Progenitor cell of endocrine pancreas (in vitro differentiated cells): ENCODE data around the gene NEU1. TPM values are rescaled to one million over a fixed set of nuclear protein-coding genes. Genes with fewer than 3 reads are reported as not detected.
"Not testable (repeated sequence)": the region's sequence is repeated elsewhere in the genome, so short reads cannot be mapped to it uniquely, and the experiment has no call there.

Experiments
- DNase-seq: peaks from one replicate; pipeline ENCODE4 v3.0.0; 2021; ENCODE audit warnings: low spot score; ENCODE audit not compliant: unreplicated experiment
- H3K27ac Mint-ChIP-seq: 2 replicates; pipeline ENCODE4 v1.8.0; 2021; ENCODE audit warnings: mild to moderate bottlenecking, moderate library complexity, mixed read lengths
- H3K27me3 Mint-ChIP-seq: 2 replicates; pipeline ENCODE4 v1.8.0; 2021; ENCODE audit warnings: mixed read lengths
- H3K36me3 Mint-ChIP-seq: 2 replicates; pipeline ENCODE4 v1.8.0; 2022; ENCODE audit warnings: mixed read lengths; ENCODE audit not compliant: insufficient read depth
- H3K4me1 Mint-ChIP-seq: 2 replicates; pipeline ENCODE4 v1.8.0; 2021; ENCODE audit warnings: low read depth, mixed read lengths
- H3K4me3 Mint-ChIP-seq: 2 replicates; pipeline ENCODE4 v1.8.0; 2021; ENCODE audit warnings: low read depth, mild to moderate bottlenecking, moderate library complexity, mixed read lengths
- H3K9me3 Mint-ChIP-seq: 2 replicates; pipeline ENCODE4 v1.8.0; 2021; ENCODE audit warnings: low read depth, mixed read lengths
- total RNA-seq: library from RNA; stranded (reverse); gene quantifications from 2 replicates; pipeline ENCODE4 v1.2.1, GENCODE V29; 2021
- TF ChIP-seq, protein P1 (sequence below): fragments of 200-600 bp; sonication (generic); IDR thresholded peaks from one replicate; pipeline ENCODE4 v1.5.0; 2021; ENCODE audit warnings: antibody characterized with exemption, mild to moderate bottlenecking; ENCODE audit not compliant: unreplicated experiment

NEU1 gene
- total RNA-seq, 1 donor from 2014 or later: 52.4 TPM

DNA sequence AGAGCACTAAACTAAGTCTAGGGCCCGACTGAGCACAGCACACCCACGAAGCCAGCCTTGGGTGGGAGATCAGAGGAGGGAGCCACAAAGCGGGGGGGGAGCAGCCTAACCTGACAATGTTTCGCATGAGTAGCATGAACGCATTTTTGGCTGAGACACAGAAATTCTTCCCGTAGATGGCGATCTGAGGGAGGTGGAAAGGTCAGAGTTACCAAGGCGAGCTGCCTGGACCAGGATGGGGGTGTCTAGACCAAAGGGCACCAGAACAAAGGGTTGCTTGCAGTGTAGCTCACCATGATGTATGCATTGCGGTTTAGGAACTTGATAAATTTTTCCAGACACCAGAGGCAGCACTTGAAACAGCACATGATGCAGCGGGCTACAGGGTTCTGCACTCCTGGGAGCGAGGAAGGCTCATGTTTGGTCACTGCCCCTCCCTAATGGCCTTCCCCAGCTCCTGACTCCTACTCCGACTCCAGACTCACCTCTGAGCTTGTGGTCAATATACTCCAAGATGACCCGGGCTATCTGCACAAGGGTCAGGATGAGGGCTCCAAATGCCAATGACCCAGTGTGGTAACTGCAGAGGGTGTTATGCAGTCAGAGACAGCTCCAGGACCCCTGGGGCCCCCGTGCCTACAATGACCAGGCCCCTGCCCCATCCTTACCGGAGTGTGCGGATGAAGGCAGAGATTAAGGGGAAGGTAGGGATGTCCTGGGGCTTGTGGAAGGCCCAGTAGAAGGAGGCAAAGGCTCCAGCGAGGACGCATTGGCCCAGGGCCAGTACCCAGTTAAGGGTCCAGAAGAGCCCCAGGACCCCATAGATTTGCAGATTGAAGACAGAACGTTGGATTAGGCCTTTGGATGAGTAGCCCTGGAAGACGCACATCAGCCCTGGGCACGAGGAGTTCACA is 2.8 kb upstream of the NEU1 start:
- no peak overlapping the region for H3K4me3 Mint-ChIP-seq
- no peak for DNase-seq
- no peaks in the 10 kb centered on the region for H3K27me3 Mint-ChIP-seq

DNA sequence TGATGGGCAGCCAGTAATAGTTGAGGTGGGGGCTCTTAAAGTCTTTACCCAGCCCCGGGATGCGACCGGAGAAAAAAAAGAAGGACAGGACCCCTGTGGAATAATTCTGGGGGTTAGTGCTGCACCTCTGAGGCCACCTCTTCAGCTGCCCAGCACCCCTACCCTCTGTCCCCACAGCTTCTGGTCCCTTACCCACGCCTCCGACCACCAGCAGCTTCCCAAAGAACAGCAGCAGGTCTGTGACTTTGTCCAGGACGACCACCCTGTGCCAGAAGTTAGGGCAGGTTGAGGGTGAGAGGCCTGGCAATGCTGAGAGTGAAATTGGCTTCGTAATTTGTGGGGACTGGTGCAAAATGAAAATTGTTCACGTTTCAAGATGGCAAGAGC is 2.2 kb upstream of the NEU1 start:
- Mint-ChIP-seq H3K27me3 (no peaks in the 10 kb centered on the region), H3K4me3 (no peak overlapping the region), H3K36me3 (peaks cover 6% of the 10 kb centered on the region), H3K9me3 (no peaks in the 10 kb centered on the region), H3K27ac (no peak overlapping the region), H3K4me1 (peaks cover 16% of the 10 kb centered on the region)
- no peak for DNase-seq
- TF ChIP-seq, protein P1, sequence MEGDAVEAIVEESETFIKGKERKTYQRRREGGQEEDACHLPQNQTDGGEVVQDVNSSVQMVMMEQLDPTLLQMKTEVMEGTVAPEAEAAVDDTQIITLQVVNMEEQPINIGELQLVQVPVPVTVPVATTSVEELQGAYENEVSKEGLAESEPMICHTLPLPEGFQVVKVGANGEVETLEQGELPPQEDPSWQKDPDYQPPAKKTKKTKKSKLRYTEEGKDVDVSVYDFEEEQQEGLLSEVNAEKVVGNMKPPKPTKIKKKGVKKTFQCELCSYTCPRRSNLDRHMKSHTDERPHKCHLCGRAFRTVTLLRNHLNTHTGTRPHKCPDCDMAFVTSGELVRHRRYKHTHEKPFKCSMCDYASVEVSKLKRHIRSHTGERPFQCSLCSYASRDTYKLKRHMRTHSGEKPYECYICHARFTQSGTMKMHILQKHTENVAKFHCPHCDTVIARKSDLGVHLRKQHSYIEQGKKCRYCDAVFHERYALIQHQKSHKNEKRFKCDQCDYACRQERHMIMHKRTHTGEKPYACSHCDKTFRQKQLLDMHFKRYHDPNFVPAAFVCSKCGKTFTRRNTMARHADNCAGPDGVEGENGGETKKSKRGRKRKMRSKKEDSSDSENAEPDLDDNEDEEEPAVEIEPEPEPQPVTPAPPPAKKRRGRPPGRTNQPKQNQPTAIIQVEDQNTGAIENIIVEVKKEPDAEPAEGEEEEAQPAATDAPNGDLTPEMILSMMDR: no peak

More for the DNA sequence above, 2.8 kb upstream of the NEU1 start:
- TF ChIP-seq, protein P1: no peak
- peaks cover 3% of the 10 kb centered on the region for H3K36me3 Mint-ChIP-seq
- peaks cover 16% of the 10 kb centered on the region for H3K4me1 Mint-ChIP-seq
- peak overlapping the region; percentile 41 for H3K27ac Mint-ChIP-seq
- no peaks in the 10 kb centered on the region for H3K9me3 Mint-ChIP-seq

DNA sequence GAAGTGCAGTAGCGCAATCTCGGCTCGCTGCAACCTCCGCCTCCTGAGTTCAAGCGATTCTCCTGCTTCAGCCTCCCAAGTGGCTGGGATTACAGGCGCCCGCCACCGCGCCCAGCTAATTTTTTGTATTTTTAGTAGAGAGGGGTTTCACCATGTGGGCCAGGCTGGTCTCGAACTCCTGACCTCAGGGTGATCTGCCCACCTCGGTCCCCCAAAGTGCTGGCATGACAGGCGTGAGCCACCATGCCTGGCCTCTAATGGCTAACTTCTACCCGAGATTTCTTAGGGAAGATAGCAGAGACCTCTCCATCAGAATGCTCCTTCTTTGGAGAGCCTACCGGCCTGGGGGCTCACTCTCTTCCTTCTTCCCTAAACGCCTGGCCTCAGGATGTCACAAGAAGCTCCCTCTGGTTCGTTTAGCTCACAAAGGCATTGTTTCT is 1.5 kb upstream of the NEU1 start:
- peak overlapping the region; percentile 99 for H3K27ac Mint-ChIP-seq
- H3K4me3 Mint-ChIP-seq: peak overlapping the region; percentile 98
- H3K27me3 Mint-ChIP-seq, H3K36me3 Mint-ChIP-seq, DNase-seq, H3K9me3 Mint-ChIP-seq: not testable (repeated sequence)
- H3K4me1 Mint-ChIP-seq: peaks cover 16% of the 10 kb centered on the region

DNA sequence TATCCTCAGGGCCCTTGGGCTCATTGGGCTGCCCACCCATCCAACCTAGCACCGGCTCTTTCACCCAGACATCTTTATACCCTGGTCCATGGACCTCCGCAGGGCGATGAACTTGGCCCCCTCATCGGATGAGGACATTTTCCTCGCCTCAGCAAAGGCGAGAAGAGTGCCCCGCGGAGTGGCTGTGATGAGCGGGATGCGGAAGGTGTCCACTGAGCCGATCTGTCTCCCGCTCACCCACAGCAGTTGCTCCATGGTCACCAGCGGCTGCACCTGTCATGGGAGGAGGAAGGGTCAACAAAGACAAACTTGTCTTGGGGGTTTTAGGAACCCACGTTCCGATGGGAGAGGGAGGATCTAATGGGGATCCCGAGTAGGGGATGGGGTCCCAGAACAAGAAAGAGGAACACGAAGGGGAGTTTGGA is 690 bp downstream of the NEU1 start:
- Mint-ChIP-seq H3K27me3 (no peaks in the 10 kb centered on the region), H3K4me3 (peak overlapping the region; percentile 98), H3K9me3 (no peaks in the 10 kb centered on the region), H3K27ac (peak overlapping the region; percentile 99), H3K36me3 (peaks cover 14% of the 10 kb centered on the region), H3K4me1 (peaks cover 16% of the 10 kb centered on the region)
- no peak for DNase-seq
- TF ChIP-seq, protein P1: no peak

DNA sequence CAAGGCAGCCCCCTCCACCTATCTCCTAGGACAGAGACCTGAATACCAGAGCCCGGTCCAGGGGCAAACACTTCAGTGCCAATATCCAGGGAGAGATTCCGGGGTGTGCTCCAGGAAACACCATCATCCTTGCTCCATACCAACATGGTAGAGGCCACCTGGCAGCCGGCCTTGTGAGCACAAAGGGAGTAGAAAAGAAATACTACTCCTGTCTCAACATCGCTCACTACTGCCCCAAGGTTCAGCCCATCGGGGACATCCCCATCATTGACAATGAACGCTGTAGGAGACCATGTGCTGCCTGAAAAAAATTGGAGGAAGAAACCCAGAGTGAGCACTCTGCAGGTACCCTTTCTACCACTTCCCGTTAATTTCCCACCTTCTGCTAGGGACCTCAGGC is 1.5 kb downstream of the NEU1 start:
- H3K4me1 Mint-ChIP-seq: peaks cover 16% of the 10 kb centered on the region
- H3K27ac Mint-ChIP-seq: no peak overlapping the region
- no peaks in the 10 kb centered on the region for H3K27me3 Mint-ChIP-seq
- TF ChIP-seq, protein P1: no peak
- H3K36me3 Mint-ChIP-seq: peaks cover 14% of the 10 kb centered on the region
- H3K4me3 Mint-ChIP-seq: peak overlapping the region; percentile 98
- DNase-seq: no peak
- H3K9me3 Mint-ChIP-seq: no peaks in the 10 kb centered on the region
